ENCODE measurements around the gene IQGAP3.

IQGAP3 gene

DNA sequence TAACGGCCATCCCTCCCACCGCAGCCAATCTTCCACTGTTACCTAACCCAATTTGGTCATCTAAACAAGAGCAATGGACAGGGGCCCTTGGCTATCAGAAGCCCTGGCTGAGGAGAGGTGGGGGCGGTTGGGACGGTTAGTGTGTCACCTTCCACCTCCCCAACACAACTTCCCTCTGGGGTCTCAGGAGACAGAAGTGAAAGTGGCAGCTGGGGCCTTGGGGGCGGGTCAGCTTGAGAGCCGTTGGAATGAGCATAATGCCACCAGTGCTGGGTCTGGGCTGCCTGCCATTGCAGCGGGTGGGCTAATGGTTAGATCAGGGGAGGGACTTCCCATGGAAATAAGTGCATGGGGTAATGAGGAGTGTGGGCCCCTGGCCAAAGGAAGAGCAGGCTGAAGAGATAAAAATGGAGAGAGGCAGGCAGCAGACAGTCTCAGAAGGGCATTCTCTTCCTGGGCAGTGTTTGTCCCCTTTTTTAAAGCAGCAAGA, 79.7 kb downstream of the IQGAP3 start:
- no peak for DNase-seq
- Histone ChIP-seq H3K36me3 (replicated peaks; ENCODE audit: insufficient read depth, low read length) (0 out of 2 replicates have a peak, but pooled peaks cover 8% of the 10 kb centered on the region), H3F3A (ENCODE audit: insufficient read depth, low read length) (peaks cover 99% of the 10 kb centered on the region), H4K20me1 (ENCODE audit: insufficient read depth, low read length) (no peaks in the 10 kb centered on the region), H3K9me3 (replicated peaks; ENCODE audit: insufficient read depth, low read length) (no peaks in the 10 kb centered on the region), H3K79me2 (ENCODE audit: low read length) (peaks cover 98% of the 10 kb centered on the region), H3K4me2 (ENCODE audit: low read depth, low read length) (peak overlapping the region; percentile 90), H3K4me1 (ENCODE audit: low read length) (peaks cover 97% of the 10 kb centered on the region), H3K27me3 (replicated peaks; ENCODE audit: insufficient read depth, low read length) (no peaks in the 10 kb centered on the region), H2AFZ (ENCODE audit: low read length) (no peak overlapping the region), H3K4me3 (ENCODE audit: low read length) (peak overlapping the region; percentile 19; the same call in 1 of the 2 replicates), H3K9me2 (replicated peaks; ENCODE audit: insufficient read depth, low read length) (no peaks in the 10 kb centered on the region), H3K27ac (ENCODE audit: low read length) (peak overlapping the region; percentile 83; the same call in 1 of the 2 replicates), H3K9ac (ENCODE audit: low read length) (peak overlapping the region; percentile 24; the same call in 1 of the 2 replicates)
- TF ChIP-seq EZH2 (optimal IDR thresholded peaks at IDR 0.05; ENCODE audit: low read depth, low read length) (no peak), EZH2phosphoT487 (IDR thresholded peaks at IDR 0.05; ENCODE audit: low read length) (no peak)
- TF ChIP-seq, protein P1, sequence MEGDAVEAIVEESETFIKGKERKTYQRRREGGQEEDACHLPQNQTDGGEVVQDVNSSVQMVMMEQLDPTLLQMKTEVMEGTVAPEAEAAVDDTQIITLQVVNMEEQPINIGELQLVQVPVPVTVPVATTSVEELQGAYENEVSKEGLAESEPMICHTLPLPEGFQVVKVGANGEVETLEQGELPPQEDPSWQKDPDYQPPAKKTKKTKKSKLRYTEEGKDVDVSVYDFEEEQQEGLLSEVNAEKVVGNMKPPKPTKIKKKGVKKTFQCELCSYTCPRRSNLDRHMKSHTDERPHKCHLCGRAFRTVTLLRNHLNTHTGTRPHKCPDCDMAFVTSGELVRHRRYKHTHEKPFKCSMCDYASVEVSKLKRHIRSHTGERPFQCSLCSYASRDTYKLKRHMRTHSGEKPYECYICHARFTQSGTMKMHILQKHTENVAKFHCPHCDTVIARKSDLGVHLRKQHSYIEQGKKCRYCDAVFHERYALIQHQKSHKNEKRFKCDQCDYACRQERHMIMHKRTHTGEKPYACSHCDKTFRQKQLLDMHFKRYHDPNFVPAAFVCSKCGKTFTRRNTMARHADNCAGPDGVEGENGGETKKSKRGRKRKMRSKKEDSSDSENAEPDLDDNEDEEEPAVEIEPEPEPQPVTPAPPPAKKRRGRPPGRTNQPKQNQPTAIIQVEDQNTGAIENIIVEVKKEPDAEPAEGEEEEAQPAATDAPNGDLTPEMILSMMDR (IDR thresholded peaks at IDR 0.05; ENCODE audit: low read length): no peak

DNA sequence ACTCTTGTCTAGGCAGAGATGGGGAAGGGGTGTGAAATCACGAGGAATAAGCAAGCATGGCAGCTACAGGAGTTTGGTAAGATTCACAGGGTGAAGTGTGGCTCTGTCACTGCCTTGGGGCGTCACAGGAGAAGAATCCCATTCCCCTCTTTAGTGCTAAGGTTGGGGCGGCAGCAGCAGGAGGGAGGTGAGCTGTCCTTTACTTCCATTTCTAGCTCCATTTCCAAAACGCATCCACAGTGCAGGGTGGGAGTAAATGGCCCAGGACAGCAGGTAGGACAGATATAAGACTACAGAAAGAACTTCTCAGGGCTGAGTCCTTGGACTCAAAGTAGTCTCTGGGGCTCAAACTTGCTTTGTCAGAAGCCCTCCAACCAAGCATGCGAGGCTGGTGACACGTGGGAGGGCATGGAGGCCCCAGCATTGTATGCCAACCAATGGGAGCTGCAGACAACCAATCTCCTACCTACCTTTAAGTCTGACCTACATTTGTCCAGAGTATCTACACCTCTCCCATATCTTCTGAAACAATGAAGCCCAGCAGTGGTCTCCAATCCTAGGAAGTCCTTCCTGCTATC, 80.3 kb downstream of the IQGAP3 start:
- no peaks in the 10 kb centered on the region for H4K20me1 ChIP-seq (ENCODE audit: insufficient read depth, low read length)
- H3K27me3 ChIP-seq (replicated peaks; ENCODE audit: insufficient read depth, low read length): no peaks in the 10 kb centered on the region
- H3K9ac ChIP-seq (ENCODE audit: low read length): no peak overlapping the region
- no peak for DNase-seq
- H3F3A ChIP-seq (ENCODE audit: insufficient read depth, low read length): peaks cover 93% of the 10 kb centered on the region
- no peak overlapping the region for H2AFZ ChIP-seq (ENCODE audit: low read length)
- peak overlapping the region; percentile 83; the same call in 1 of the 2 replicates for H3K27ac ChIP-seq (ENCODE audit: low read length)
- peaks cover 97% of the 10 kb centered on the region for H3K4me1 ChIP-seq (ENCODE audit: low read length)
- no peak for TF ChIP-seq EZH2phosphoT487 (IDR thresholded peaks at IDR 0.05; ENCODE audit: low read length)
- no peak for TF ChIP-seq EZH2 (optimal IDR thresholded peaks at IDR 0.05; ENCODE audit: low read depth, low read length)
- TF ChIP-seq, protein P1 (IDR thresholded peaks at IDR 0.05; ENCODE audit: low read length): no peak
- H3K36me3 ChIP-seq (replicated peaks; ENCODE audit: insufficient read depth, low read length): 0 out of 2 replicates have a peak, but pooled peaks cover 8% of the 10 kb centered on the region
- H3K4me2 ChIP-seq (ENCODE audit: low read depth, low read length): peak overlapping the region; percentile 90
- no peaks in the 10 kb centered on the region for H3K9me2 ChIP-seq (replicated peaks; ENCODE audit: insufficient read depth, low read length)
- no peaks in the 10 kb centered on the region for H3K9me3 ChIP-seq (replicated peaks; ENCODE audit: insufficient read depth, low read length)
- no peak overlapping the region for H3K4me3 ChIP-seq (ENCODE audit: low read length)
- peaks cover 98% of the 10 kb centered on the region for H3K79me2 ChIP-seq (ENCODE audit: low read length)

DNA sequence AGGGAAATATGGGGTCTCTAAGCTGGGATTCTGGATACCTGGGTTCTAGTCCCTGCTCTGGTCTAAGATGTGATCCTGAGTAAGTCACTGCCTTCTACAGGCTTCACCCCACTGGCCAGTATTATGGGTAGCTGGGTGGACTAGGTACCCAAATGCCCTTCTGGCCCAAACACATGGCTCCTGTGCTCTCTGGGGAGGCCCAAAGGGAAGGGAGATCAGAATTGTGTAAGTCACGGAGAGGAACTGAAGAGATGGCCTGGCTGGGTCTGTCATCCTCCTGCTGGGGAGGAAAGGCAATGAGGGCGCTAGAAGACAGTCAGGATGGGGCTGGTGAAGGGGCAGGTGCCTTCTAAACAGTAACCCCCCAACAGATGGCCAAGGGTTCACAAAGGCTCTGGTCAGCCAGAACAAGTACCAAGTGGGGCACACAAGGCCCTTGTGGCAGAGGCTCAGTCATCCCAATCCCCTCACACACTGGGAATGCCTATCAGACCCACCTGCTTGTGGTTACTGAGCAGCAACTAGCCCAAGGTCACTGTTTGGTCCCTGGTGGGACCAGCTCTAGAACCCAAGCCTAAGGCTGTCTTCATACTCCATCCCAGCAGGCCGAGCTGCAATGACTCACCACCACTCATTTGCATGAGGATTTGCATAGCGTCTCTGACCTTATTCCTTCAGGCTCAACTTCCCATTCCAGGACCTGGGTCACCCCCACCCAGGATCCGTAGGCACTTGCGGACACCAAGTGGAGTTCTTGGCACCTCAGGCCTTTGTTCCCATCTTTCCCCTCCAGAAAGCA, 81.0 kb downstream of the IQGAP3 start:
- Histone ChIP-seq H3K27ac (ENCODE audit: low read length) (peak overlapping the region; percentile 83), H2AFZ (ENCODE audit: low read length) (no peak overlapping the region), H3K9me3 (replicated peaks; ENCODE audit: insufficient read depth, low read length) (no peaks in the 10 kb centered on the region), H3K27me3 (replicated peaks; ENCODE audit: insufficient read depth, low read length) (no peaks in the 10 kb centered on the region), H3K4me1 (ENCODE audit: low read length) (peaks cover 97% of the 10 kb centered on the region), H3K9me2 (replicated peaks; ENCODE audit: insufficient read depth, low read length) (no peaks in the 10 kb centered on the region), H3K9ac (ENCODE audit: low read length) (peak overlapping the region; percentile 66), H3K36me3 (replicated peaks; ENCODE audit: insufficient read depth, low read length) (0 out of 2 replicates have a peak, but pooled peaks cover 8% of the 10 kb centered on the region), H3K4me2 (ENCODE audit: low read depth, low read length) (peak overlapping the region; percentile 90), H3K4me3 (ENCODE audit: low read length) (no peak overlapping the region; the same call in 1 of the 2 replicates), H3K79me2 (ENCODE audit: low read length) (peaks cover 98% of the 10 kb centered on the region), H3F3A (ENCODE audit: insufficient read depth, low read length) (peaks cover 86% of the 10 kb centered on the region), H4K20me1 (ENCODE audit: insufficient read depth, low read length) (no peaks in the 10 kb centered on the region; the same call in 1 of the 2 replicates)
- no peak for TF ChIP-seq EZH2phosphoT487 (IDR thresholded peaks at IDR 0.05; ENCODE audit: low read length)
- TF ChIP-seq EZH2 (optimal IDR thresholded peaks at IDR 0.05; ENCODE audit: low read depth, low read length): no peak
- TF ChIP-seq, protein P1 (IDR thresholded peaks at IDR 0.05; ENCODE audit: low read length): no peak
- no peak for DNase-seq
